GM12892 (cell line): ENCODE measurements around the gene LLGL2.

ENCODE experiments used
- POLR2A ChIP-seq: IDR thresholded peaks from 2 replicates; pipeline ENCODE4 v1.6.1; 2011; ENCODE audit warnings: low read depth, low read length, control low read depth
- POLR2AphosphoS5 ChIP-seq: IDR thresholded peaks from 2 replicates; pipeline ENCODE4 v1.6.1; 2011; ENCODE audit warnings: low read depth, low read length, control low read depth
- TAF1 ChIP-seq: IDR thresholded peaks from 2 replicates; pipeline ENCODE4 v1.6.1; 2011; ENCODE audit warnings: low read depth, mild to moderate bottlenecking, control low read depth, low read length, borderline replicate concordance

- TF ChIP-seq TAF1 (no peak), POLR2A (no peak), POLR2AphosphoS5 (no peak)
Measured at GRCh38 chr17:75565066-75565465, 39.6 kb downstream of the LLGL2 start.
